A549 (cell line): ENCODE measurements around the gene GRK5.

Experiments used
- CHD4 ChIP-seq: fragments of 200-600 bp; sonication (generic); IDR thresholded peaks from 2 replicates; pipeline ENCODE4 v1.6.1; 2016; ENCODE audit warnings: antibody characterized with exemption, mild to moderate bottlenecking, borderline replicate concordance
- CTCF ChIP-seq: fragments of >200 bp; sonication (Bioruptor Twin); formaldehyde crosslinking; IDR thresholded peaks from 3 replicates; pipeline ENCODE4 v1.5.1; 2016
- EHMT2 ChIP-seq: fragments of 200-600 bp; sonication (generic); IDR thresholded peaks from 2 replicates; pipeline ENCODE4 v1.6.1; 2016; ENCODE audit warnings: antibody characterized with exemption, low read depth, mild to moderate bottlenecking, moderate library complexity
- HMGXB4 ChIP-seq: fragments of 250-450 bp; sonication (Bioruptor Pico); IDR thresholded peaks from 2 replicates; pipeline ENCODE4 v1.5.0; 2021; ENCODE audit warnings: mild to moderate bottlenecking, moderate library complexity, borderline replicate concordance
- MYC ChIP-seq: IDR thresholded peaks from 2 replicates; pipeline ENCODE4 v1.6.1; 2012; ENCODE audit warnings: mild to moderate bottlenecking, inconsistent platforms, low read length, improper control_type of control experiment, borderline replicate concordance
- POLR2A ChIP-seq: IDR thresholded peaks from 2 replicates; pipeline ENCODE4 v1.6.1; 2012; ENCODE audit warnings: mild to moderate bottlenecking, low read length
- POLR2AphosphoS2 ChIP-seq: conservative IDR thresholded peaks from 2 replicates; pipeline ENCODE4 v1.6.1; 2012; ENCODE audit warnings: low read length, improper control_type of control experiment, inconsistent platforms
- REST ChIP-seq: fragments of 200-600 bp; sonication (generic); IDR thresholded peaks from 2 replicates; pipeline ENCODE4 v1.6.1; 2016; ENCODE audit warnings: antibody characterized with exemption, mild to moderate bottlenecking, moderate library complexity
- SMC3 ChIP-seq: fragments of >200 bp; sonication (Bioruptor Twin); formaldehyde crosslinking; IDR thresholded peaks from 3 replicates; pipeline ENCODE4 v1.6.1; 2018; ENCODE audit warnings: inconsistent platforms
- TP53 ChIP-seq: fragments of 250-450 bp; sonication (Bioruptor Pico); IDR thresholded peaks from 2 replicates; pipeline ENCODE4 v1.5.0; 2021; ENCODE audit warnings: mild to moderate bottlenecking, moderate library complexity
- ZNF302 ChIP-seq: fragments of 250-450 bp; sonication (Bioruptor Pico); IDR thresholded peaks from 2 replicates; pipeline ENCODE4 v1.9.0; 2021; ENCODE audit warnings: inconsistent platforms, mild to moderate bottlenecking, moderate library complexity

GRCh38 chr10:119336599-119336998 lies 129.2 kb downstream of the GRK5 start:
- no peak for TF ChIP-seq ZNF302
- no peak for TF ChIP-seq TP53
- no peak for TF ChIP-seq CTCF
- TF ChIP-seq POLR2AphosphoS2, result no peak
- TF ChIP-seq REST, result no peak
- no peak for TF ChIP-seq SMC3
- TF ChIP-seq POLR2A, result no peak
- TF ChIP-seq EHMT2, result no peak
- no peak for TF ChIP-seq MYC
- TF ChIP-seq HMGXB4, result no peak
- TF ChIP-seq CHD4, result no peak
